Hepatocyte (in vitro differentiated cells): ENCODE data around the gene SIGLEC11. TPM values are rescaled to one million over a fixed set of nuclear protein-coding genes. Genes with fewer than 3 reads are reported as not detected.

ENCODE experiments used
- DNase-seq: peaks from one replicate; pipeline ENCODE4 v3.0.0-alpha.2; 2016; ENCODE audit warnings: low spot score
- H2AFZ ChIP-seq: fragments of 200-600 bp; sonication (generic); 2 replicates; pipeline ENCODE4 v1.6.0; 2016; ENCODE audit warnings: antibody characterized with exemption, mild to moderate bottlenecking
- H3K27ac ChIP-seq: fragments of 200-600 bp; sonication (generic); 2 replicates; pipeline ENCODE4 v1.5.1; 2016; ENCODE audit warnings: mild to moderate bottlenecking
- H3K27me3 ChIP-seq: fragments of 200-600 bp; sonication (generic); 2 replicates; pipeline ENCODE4 v1.6.1; 2016
- H3K36me3 ChIP-seq: fragments of 200-600 bp; sonication (generic); replicated peaks from 2 replicates; pipeline ENCODE4 v1.5.1; 2016; ENCODE audit warnings: low read depth; ENCODE audit not compliant: insufficient read depth
- H3K4me1 ChIP-seq: fragments of 200-600 bp; sonication (generic); 2 replicates; pipeline ENCODE4 v1.5.1; 2016; ENCODE audit warnings: mild to moderate bottlenecking, moderate library complexity; ENCODE audit not compliant: insufficient read depth
- H3K4me2 ChIP-seq: fragments of 200-600 bp; sonication (generic); 2 replicates; pipeline ENCODE4 v1.6.0; 2016
- H3K4me3 ChIP-seq: fragments of 200-600 bp; sonication (generic); 2 replicates; pipeline ENCODE4 v1.5.1; 2016; ENCODE audit warnings: mild to moderate bottlenecking
- H3K79me2 ChIP-seq: fragments of 200-600 bp; sonication (generic); 2 replicates; pipeline ENCODE4 v1.6.0; 2017; ENCODE audit warnings: mild to moderate bottlenecking
- H3K9me2 ChIP-seq: fragments of 200-600 bp; sonication (generic); replicated peaks from 2 replicates; pipeline ENCODE4 v1.6.0; 2017; ENCODE audit warnings: mild to moderate bottlenecking; ENCODE audit not compliant: insufficient read depth
- H3K9me3 ChIP-seq: fragments of 200-600 bp; sonication (generic); 2 replicates; pipeline ENCODE4 v1.5.1; 2016; ENCODE audit warnings: low read depth, mild to moderate bottlenecking
- H4K20me1 ChIP-seq: fragments of 200-600 bp; sonication (generic); 2 replicates; pipeline ENCODE4 v1.6.0; 2016; ENCODE audit warnings: mild to moderate bottlenecking; ENCODE audit not compliant: insufficient read depth, poor library complexity, severe bottlenecking
- EZH2 ChIP-seq: fragments of 200-600 bp; sonication (generic); IDR thresholded peaks from 2 replicates; pipeline ENCODE4 v1.6.1; 2016; ENCODE audit warnings: antibody characterized with exemption, mild to moderate bottlenecking, borderline replicate concordance
- EZH2phosphoT487 ChIP-seq: fragments of 200-600 bp; sonication (generic); IDR thresholded peaks from one replicate; pipeline ENCODE4 v1.6.1; 2018; ENCODE audit warnings: antibody characterized with exemption, mild to moderate bottlenecking, low read depth, moderate library complexity; ENCODE audit not compliant: unreplicated experiment, severe bottlenecking
- WGBS: methylation state at CpG from one replicate; pipeline ENCODE4 v1.1.6; 2016; ENCODE audit warnings: low lambda C conversion rate; ENCODE audit errors: missing lambda C conversion rate; 5-methylcytosine and 5-hydroxymethylcytosine counted together
- polyA plus RNA-seq: library from polyadenylated mRNA; unstranded; fragments of >200 nt; fragmentation: Nextera tagmentation; extraction: Ambion mirVana; gene quantifications from 2 replicates; pipeline ENCODE4 v1.2.1, GENCODE V29; 2016
- total RNA-seq: library from RNA; depleted of rRNA; stranded (reverse); fragments of >200 nt; gene quantifications from 2 replicates; pipeline ENCODE4 v1.2.3, GENCODE V29; 2014
- TF ChIP-seq, protein P1 (sequence below): fragments of 200-600 bp; sonication (generic); IDR thresholded peaks from 2 replicates; pipeline ENCODE4 v1.5.1; 2016; ENCODE audit warnings: antibody characterized with exemption, mild to moderate bottlenecking; ENCODE audit not compliant: poor library complexity

SIGLEC11 gene
- total and polyA plus RNA-seq, 2 experiments from 2014 or later: 6.0 to 15.8 TPM

GRCh38 chr19:49978324-49978723 is 17.4 kb upstream of the SIGLEC11 start:
- no peak overlapping the region for H2AFZ ChIP-seq
- no peak for DNase-seq
- no peaks in the 10 kb centered on the region for H3K9me3 ChIP-seq
- no peaks in the 10 kb centered on the region for H4K20me1 ChIP-seq
- no peak overlapping the region for H3K4me2 ChIP-seq
- peaks cover 11% of the 10 kb centered on the region for H3K4me1 ChIP-seq
- no peaks in the 10 kb centered on the region for H3K36me3 ChIP-seq
- H3K27me3 ChIP-seq: no peaks in the 10 kb centered on the region
- no peaks in the 10 kb centered on the region for H3K9me2 ChIP-seq
- H3K79me2 ChIP-seq: no peaks in the 10 kb centered on the region
- WGBS: 83% methylated on average over 11 of the region's 11 CpGs
- H3K27ac ChIP-seq: no peak overlapping the region
- H3K4me3 ChIP-seq: no peak overlapping the region
- no peak for TF ChIP-seq EZH2phosphoT487
- no peak for TF ChIP-seq EZH2
- TF ChIP-seq, protein P1, sequence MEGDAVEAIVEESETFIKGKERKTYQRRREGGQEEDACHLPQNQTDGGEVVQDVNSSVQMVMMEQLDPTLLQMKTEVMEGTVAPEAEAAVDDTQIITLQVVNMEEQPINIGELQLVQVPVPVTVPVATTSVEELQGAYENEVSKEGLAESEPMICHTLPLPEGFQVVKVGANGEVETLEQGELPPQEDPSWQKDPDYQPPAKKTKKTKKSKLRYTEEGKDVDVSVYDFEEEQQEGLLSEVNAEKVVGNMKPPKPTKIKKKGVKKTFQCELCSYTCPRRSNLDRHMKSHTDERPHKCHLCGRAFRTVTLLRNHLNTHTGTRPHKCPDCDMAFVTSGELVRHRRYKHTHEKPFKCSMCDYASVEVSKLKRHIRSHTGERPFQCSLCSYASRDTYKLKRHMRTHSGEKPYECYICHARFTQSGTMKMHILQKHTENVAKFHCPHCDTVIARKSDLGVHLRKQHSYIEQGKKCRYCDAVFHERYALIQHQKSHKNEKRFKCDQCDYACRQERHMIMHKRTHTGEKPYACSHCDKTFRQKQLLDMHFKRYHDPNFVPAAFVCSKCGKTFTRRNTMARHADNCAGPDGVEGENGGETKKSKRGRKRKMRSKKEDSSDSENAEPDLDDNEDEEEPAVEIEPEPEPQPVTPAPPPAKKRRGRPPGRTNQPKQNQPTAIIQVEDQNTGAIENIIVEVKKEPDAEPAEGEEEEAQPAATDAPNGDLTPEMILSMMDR: no peak

DNA sequence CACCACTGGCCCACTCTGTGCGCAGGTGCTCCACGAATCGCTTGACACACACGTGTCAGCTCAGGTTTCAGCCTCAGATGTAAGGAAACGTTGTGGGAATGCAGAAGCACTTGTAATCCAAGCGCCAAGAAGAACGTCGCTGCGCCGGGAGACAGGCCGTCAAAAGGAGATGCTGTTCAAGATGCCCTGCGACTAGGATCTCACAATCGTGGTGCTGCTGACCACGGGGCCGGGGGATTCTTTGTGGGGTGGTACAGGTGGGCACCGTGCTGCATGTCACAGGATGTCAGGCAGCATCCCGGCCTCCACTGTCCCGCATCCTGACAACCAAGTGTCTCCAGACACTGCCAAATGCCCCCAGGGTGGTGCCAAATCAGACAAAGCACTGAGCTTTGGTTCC is 16.9 kb upstream of the SIGLEC11 start:
- no peaks in the 10 kb centered on the region for H3K79me2 ChIP-seq
- H3K36me3 ChIP-seq: no peaks in the 10 kb centered on the region

GRCh38 chr19:49977076-49977475 is 16.1 kb upstream of the SIGLEC11 start:
- Histone ChIP-seq H3K36me3 (no peaks in the 10 kb centered on the region), H3K27ac (no peak overlapping the region), H3K4me2 (no peak overlapping the region), H3K79me2 (no peaks in the 10 kb centered on the region), H3K4me3 (no peak overlapping the region), H4K20me1 (no peaks in the 10 kb centered on the region), H3K9me3 (no peaks in the 10 kb centered on the region), H3K9me2 (no peaks in the 10 kb centered on the region), H2AFZ (no peak overlapping the region), H3K27me3 (no peaks in the 10 kb centered on the region), H3K4me1 (peaks cover 4% of the 10 kb centered on the region)
- no peak for DNase-seq
- TF ChIP-seq, protein P1: no peak
- no peak for TF ChIP-seq EZH2
- TF ChIP-seq EZH2phosphoT487: no peak
- WGBS: 88% methylated on average over 11 of the region's 13 CpGs

More for the DNA sequence above, 16.9 kb upstream of the SIGLEC11 start:
- Histone ChIP-seq H3K4me2 (no peak overlapping the region), H3K27ac (no peak overlapping the region), H3K9me2 (no peaks in the 10 kb centered on the region), H3K4me1 (peaks cover 7% of the 10 kb centered on the region), H2AFZ (no peak overlapping the region), H3K4me3 (no peak overlapping the region), H3K27me3 (no peaks in the 10 kb centered on the region), H4K20me1 (no peaks in the 10 kb centered on the region), H3K9me3 (no peaks in the 10 kb centered on the region)
- DNase-seq: no peak
- WGBS: 93% methylated on average over 18 of the region's 18 CpGs
- TF ChIP-seq, protein P1: no peak
- TF ChIP-seq EZH2: no peak
- no peak for TF ChIP-seq EZH2phosphoT487

- no peak for TF ChIP-seq EZH2
- TF ChIP-seq EZH2phosphoT487: no peak
- TF ChIP-seq, protein P1: no peak
- no peaks in the 10 kb centered on the region for H3K36me3 ChIP-seq
Observed at GRCh38 chr19:49976496-49976895, 15.5 kb upstream of the SIGLEC11 start.

More at GRCh38 chr19:49976496-49976895, 15.5 kb upstream of the SIGLEC11 start:
- WGBS: 64% methylated on average over 3 of the region's 3 CpGs
- Histone ChIP-seq H3K79me2 (no peaks in the 10 kb centered on the region), H3K9me3 (no peaks in the 10 kb centered on the region), H3K27me3 (no peaks in the 10 kb centered on the region), H4K20me1 (no peaks in the 10 kb centered on the region), H3K4me3 (no peak overlapping the region), H3K27ac (no peak overlapping the region), H3K4me2 (no peak overlapping the region), H2AFZ (no peak overlapping the region), H3K4me1 (peaks cover under 1% of the 10 kb centered on the region), H3K9me2 (no peaks in the 10 kb centered on the region)
- DNase-seq: no peak
